DMS153 treated with DMSO at 0.1 percent for 48 hours (cell line): ENCODE results near the gene C11orf16.
"Not testable (repeated sequence)": the region's sequence is repeated elsewhere in the genome, so short reads cannot be mapped to it uniquely, and the experiment has no call there.

Experiments
- DNase-seq: peaks from one replicate; lab custom pipeline; 2025; ENCODE audit not compliant: unreplicated experiment; lab: John Stamatoyannopoulos, UW

Gene C11orf16

GRCh38 chr11:8937659-8938058, 4.9 kb upstream of the C11orf16 start:
- DNase-seq: no peak

DNA sequence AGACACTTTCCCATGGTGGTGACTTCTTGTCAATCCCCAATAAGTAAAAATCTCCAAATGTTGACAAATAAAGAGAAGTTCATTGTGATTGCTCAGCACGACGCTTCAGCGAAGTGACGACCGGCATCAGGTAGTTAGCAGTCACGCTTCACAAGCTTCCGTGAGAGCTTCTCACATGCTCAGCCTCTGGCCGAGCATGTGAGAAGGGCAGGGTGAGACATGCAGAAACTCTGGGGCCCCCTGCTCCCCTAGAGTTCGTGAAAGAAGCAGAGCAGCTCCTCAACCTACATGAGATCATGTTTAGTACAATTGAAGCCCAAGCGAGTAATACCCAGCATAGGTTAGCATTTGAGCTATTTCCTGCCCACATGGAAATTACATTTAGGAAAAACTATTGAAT, 4.4 kb upstream of the C11orf16 start:
- DNase-seq: no peak

- DNase-seq: not testable (repeated sequence)
Measured at GRCh38 chr11:8935789-8936188, 3.0 kb upstream of the C11orf16 start.

DNA sequence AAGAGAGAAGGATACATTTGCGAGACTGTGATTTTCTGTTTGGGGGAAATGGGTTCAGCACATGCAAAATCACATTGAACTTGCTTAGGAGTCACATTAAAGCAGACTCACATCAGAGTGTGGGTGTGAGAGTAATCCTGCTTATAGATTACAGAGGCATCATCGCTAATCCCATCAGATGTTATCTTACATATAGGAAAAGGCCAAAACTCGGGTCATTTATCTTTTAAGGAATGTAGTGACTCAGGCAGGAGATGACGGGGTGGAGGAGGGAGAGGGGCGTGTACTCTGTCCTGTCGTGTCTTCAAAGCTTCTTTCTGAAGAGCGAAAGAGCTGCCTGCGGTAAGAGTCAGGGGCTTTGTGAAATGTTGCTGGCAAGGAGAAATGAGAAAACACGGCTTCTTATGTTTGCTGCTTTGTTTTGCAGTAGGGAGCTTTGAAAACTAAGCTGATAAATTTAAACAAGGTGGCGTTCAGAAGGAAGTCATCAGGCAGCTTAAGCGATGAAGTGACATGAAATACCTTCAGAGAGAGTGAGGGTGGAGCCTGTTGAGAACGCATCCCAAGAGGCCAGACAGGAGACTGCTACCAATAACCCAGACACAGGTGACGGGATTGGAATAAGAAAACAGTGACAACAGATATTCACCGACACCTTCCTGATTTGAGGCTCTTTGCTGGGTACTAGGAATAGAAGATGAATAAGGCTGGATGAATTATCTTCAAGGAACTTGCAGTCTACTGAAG, 2.2 kb upstream of the C11orf16 start:
- no peak for DNase-seq

DNA sequence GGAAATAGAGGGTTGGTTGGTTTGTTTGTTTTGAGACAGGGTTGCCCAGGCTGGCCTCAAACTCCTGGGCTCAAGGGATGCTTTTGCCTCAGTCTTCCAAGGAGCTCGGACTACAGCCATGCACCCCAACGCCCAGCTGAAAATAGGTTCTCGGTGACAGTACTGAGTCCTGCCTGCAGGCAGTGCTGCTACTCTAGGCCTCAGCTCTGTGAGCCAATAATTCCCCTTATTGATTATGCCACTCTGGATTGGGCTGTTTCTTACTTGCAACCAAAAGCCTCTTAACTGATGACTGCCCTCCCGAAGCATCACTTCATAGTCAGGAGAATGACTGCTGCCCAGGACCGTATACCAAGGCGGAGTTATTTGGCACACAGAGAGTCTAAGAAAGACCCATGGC, 1.2 kb upstream of the C11orf16 start:
- DNase-seq: no peak

GRCh38 chr11:8930456-8931175, 2.1 kb downstream of the C11orf16 start:
- no peak for DNase-seq

DNA sequence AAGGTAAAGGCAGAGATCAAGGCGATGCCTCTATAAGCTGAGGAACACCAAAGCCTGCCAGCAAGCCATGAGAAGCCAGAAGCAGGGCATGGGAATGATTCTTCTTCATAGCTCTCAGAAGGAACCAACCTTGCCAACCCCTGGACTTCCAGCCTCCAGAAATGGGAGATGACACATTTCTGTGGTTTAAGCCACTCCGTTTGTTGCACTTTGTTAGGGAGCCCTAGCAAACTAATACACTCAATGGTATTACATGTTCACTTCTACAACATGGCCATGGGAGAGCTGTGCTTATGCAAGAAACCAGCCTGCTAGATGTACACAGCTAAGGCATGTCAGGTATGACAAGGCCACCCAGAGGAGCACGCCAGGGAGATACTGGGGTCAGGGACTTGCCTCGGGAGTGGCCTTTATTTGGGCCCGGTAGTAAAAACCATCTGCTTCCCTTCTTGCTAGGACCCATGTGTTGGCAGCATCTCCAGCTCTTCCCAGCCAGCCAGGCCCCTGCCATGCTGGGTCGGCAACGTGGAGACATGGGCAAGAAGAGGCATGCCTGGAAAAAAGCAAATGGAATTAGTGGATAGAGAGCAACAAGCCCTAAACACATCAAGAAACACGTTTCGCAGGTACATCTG, 3.6 kb downstream of the C11orf16 start:
- no peak for DNase-seq

- no peak for DNase-seq
Measured at GRCh38 chr11:8928205-8928604, 4.5 kb downstream of the C11orf16 start.

DNA sequence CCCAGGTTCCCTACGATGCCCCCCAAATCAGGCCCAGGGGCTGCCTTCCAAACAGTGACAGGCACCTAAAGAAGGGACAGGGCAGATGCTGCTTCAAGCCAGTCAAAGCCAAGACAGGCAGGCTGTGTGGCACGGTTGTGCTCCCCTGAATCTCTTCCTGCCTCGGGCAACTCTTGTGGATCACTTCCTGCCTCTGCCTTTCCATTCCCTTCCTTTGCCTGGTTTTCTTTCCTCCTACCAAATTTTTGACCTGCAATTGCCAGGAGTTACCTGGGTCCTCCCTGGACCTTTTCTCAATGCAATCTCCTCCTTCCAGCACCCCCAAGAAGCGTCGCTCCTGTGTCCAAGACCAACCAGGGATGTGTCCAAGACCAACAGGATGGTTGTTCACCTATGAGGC, 5.5 kb downstream of the C11orf16 start:
- no peak for DNase-seq

- DNase-seq: no peak
Measured at GRCh38 chr11:8926236-8926635, 6.5 kb downstream of the C11orf16 start.

- DNase-seq: no peak
Measured at GRCh38 chr11:8925711-8926110, 7.0 kb downstream of the C11orf16 start.

DNA sequence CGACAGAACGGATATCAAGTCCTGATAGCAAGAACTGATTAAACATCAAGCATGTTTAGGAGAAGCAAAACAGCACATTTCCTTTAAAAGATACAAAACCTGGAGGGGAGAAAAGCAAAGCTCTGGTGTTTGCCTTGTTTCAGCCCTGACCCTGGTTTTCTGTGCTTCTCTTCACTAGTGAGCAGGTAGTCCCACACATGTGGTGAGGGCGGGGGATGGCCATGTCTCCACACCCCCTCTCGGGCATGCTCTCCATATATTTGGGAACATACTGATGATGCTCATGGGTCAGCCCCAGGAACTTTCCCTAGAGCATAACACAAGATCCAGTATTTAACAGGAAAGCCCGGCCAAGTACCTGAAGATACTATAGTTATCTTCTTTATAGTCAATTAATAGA, 10.1 kb downstream of the C11orf16 start:
- no peak for DNase-seq

GRCh38 chr11:8917157-8917825, 15.5 kb downstream of the C11orf16 start:
- no peak for DNase-seq

GRCh38 chr11:8914661-8915018, 18.1 kb downstream of the C11orf16 start:
- DNase-seq: no peak

DNA sequence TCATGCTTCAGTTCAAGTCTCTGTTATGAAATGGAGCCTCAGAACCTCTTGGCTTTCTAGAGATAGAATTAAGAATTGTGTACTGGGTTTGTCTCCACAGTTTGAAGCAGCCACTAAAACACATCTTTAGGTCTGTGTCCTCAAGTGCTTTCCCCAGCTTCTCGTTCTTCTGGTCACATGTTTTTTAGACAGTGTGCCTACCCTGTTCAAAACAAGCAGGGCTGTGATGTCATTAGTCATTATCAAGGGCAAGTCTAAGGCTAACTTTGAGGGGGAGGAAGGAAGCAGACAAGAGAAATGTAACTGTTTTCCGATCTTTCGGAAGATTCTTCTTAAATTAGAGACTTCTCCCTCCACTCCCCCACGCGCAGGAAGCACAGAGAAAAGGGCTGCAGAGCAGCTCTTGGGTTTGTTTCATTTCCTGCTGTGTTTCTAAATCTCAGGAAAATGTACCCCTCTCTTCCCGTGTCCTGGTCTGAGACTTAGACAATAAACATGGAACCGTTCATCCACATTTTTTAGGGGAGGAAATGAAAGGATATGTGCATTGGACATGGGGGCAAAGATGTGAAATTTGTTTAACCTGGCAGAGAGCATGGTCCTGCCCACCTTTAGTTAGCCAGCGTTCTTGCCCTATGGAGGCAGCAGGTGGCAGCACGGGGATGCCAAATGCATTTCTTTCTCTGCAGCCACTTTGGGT, 18.6 kb downstream of the C11orf16 start:
- DNase-seq: no peak

DNA sequence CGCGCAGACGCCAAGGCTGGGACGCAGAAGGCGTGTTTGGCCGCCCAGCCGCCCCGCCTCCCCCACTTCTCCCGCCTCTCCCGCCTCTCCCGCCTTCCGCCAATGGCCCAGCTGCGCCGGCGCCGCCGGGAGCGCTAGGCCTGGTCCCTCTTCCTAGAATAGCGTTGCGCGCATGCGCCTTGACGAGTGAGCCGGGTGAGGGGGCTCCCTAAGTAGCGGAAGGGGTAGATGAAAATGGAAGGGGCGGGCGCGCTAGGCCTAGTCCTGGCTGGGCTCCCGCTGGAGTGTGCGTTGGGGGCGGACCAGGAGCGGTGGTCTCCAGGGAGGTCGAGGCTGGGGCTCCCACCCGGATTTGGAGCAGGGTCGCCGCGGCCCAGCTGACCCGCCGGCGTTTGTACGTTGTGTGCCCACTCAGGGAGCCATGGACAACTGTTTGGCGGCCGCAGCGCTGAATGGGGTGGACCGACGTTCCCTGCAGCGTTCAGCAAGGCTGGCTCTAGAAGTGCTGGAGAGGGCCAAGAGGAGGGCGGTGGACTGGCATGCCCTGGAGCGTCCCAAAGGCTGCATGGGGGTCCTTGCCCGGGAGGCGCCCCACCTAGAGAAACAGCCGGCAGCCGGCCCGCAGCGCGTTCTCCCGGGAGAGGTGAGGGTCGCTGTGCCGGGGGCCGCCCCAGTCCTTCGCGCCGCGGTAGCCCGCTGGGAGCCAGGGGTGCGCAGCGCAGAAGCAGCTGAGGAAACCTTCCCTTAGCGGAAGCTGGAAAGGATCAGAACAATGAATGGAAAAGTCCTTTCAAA, 21.5 kb downstream of the C11orf16 start, which contains the start of gene AKIP1:
Gene AKIP1 (plus strand): TSS at position 161 of the 795 bp plus-strand sequence. CDS start 261 bp downstream, at position 422.
- DNase-seq: peak; percentile 91

DNA sequence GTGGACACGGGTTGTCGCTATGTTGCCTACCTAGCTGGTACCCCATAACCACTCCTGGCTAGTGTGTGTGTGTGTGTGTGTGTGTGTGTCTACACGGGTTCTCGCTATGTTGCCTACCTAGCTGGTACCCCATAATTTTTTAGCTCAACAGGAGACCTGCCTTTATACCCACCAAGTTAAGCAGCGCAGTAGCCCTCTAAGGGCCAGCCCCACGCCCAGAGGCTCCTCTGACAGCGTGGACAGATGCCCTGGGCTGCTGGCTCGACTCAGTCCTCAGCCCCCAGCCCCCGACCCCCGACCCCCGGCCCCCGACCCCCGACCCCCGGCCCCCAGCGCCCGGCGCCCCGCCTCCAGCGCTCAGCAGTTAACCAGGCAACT, 22.1 kb downstream of the C11orf16 start:
- no peak for DNase-seq

- no peak for DNase-seq
Measured at GRCh38 chr11:8908099-8908498, 24.6 kb downstream of the C11orf16 start.

DNA sequence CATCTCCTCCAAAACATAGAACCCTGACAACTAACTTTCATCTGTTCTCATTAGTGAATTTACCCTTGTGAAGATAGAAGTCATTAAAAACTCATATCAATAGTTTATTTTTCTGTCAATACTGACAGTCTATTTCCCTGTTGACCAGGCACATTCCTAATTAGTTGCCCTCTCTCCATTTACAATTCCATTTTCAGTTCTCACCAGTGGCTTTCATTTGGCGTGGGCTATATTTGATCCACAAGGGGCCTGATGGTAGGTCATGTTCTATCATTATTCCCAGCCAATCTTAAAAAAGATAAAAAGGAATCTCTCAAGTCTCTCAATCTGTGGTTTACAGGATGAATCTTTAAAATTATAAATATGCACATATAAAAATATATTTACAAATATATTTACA, 25.6 kb downstream of the C11orf16 start:
- DNase-seq: no peak

DNA sequence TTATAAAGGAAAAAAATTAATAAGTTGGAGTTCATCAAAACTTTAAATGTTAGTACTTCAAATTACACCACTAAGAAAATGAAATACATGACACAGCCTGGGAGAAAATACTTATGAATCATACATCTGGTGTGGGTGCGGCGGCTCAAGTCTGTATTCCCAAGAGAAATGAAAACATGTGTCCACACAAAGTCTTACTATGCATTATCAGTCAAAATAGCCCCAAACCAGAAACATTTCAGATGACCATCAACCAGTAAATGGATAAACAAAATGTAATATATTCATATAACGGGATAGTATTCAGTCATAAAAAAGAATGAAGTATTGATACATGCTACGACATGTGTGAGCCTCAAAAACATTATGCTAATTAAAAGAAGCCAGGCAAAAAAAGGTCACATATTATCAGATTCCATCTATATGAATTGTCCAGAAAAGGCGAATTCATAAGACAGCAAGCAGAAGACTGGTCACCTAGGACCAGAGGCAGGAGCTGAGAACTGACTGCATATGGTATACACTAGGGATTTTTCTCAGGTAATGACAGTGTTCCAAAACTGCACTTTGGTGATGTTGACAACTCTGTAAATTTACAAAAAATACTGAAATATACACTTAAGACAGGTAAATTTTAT, 27.1 kb downstream of the C11orf16 start:
- DNase-seq: no peak
